Lower lobe of right lung (tissue), 2 donors: ENCODE results near the gene FAM43A. TPM values are rescaled to one million over a fixed set of nuclear protein-coding genes. Genes with fewer than 3 reads are reported as not detected.

ENCODE experiments used
- ATAC-seq, 2 donors: fragments of 200-7000 bp; cut with Tn5 transposase; one replicate each; pipeline ENCODE4 v1.9.1; 2020 to 2022; ENCODE audit warnings: mild to moderate bottlenecking in 2 of 2, moderate library complexity in 2 of 2
- DNase-seq: peaks from one replicate; pipeline ENCODE4 v3.0.0-alpha.2; 2020
- H3K27ac ChIP-seq: fragments of 200-600 bp; one replicate; pipeline ENCODE4 v1.8.0; 2022
- H3K27me3 ChIP-seq: fragments of 200-600 bp; one replicate; pipeline ENCODE4 v1.8.0; 2022; ENCODE audit warnings: low read depth
- H3K36me3 ChIP-seq: fragments of 200-600 bp; one replicate; pipeline ENCODE4 v1.8.0; 2022; ENCODE audit warnings: mild to moderate bottlenecking
- H3K4me1 ChIP-seq: fragments of 200-600 bp; one replicate; pipeline ENCODE4 v1.8.0; 2022
- H3K4me3 ChIP-seq: fragments of 200-600 bp; one replicate; pipeline ENCODE4 v1.8.0; 2022; ENCODE audit warnings: mild to moderate bottlenecking
- H3K9me3 ChIP-seq: fragments of 200-600 bp; one replicate; pipeline ENCODE4 v1.8.0; 2022
- CTCF ChIP-seq: fragments of 200-600 bp; IDR thresholded peaks from one replicate; pipeline ENCODE4 v1.8.0; 2022; ENCODE audit warnings: antibody characterized with exemption, mild to moderate bottlenecking
- intact Hi-C: fragments of 100-400 bp; cut with DNase I; formaldehyde crosslinking; loops from one replicate; pipeline ENCODE4 v1.11.0; 2022
- total RNA-seq: library from RNA; stranded (reverse); fragmentation: NEBNext Ultra II Directional; extraction: Animal tissue kit (Norgen Biotek cat#: 25700); gene quantifications from one replicate; pipeline ENCODE4 v1.2.1, GENCODE V29; 2021
- donor health status: DM: no; HTN: yes; CAD: no; lungs with severe emphysema.

FAM43A gene
- total RNA-seq, 1 donor from 2014 or later = 12.9 TPM

DNA sequence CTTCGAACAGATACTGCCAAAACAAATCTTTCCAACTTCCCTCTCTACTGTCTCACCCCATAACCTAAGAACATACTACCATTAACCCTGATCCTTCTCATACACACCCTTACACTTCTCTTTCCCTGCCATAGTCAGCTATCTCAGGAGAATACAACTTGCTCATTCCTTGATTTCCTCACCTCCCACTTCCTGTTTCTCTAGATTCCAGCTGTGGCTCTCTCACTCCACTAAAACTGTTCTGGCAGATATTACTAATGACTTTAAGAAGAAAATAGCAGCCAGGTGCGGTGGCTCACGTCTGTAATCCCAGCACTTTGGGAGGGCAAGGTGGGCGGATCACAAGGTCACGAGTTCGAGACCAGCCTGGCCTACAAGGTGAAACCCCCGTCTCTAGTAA lies 18.3 kb upstream of the FAM43A start:
- Histone ChIP-seq H3K4me3 (no peak overlapping the region), H3K27me3 (no peaks in the 10 kb centered on the region), H3K36me3 (peaks cover 52% of the 10 kb centered on the region), H3K4me1 (peaks cover 17% of the 10 kb centered on the region), H3K27ac (no peak overlapping the region), H3K9me3 (no peaks in the 10 kb centered on the region)
- intact Hi-C loops = no loop called here
- TF ChIP-seq CTCF = no peak
- ATAC-seq (no peak), DNase-seq (no peak)

DNA sequence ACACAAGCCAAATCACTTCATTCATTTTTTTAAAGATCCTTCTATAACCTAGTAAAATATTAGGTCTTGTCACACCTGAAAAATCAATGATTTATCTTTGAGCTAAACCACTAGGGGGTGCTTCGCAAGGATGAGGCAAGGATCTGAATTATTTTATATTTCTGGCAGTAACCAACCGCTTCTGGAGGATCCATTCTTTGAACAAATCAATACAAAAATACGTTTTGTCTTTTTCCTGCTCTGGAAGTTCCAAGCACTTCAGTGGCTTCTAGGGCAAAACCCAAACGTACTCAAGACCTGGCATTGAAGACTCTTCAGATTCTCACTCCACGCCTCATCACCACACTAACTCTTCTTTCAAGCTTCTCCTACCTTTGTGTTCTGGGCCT lies 14.2 kb upstream of the FAM43A start:
- peak overlapping the region; percentile 95 for H3K27ac ChIP-seq
- ATAC-seq = peak; percentile 36 to 44
- intact Hi-C loops = loop anchor here (10.0 kb wide), 1 partner anchor 863 kb away; no protein-coding TSS in a partner anchor
- peaks cover 22% of the 10 kb centered on the region for H3K36me3 ChIP-seq
- H3K9me3 ChIP-seq = no peaks in the 10 kb centered on the region
- peaks cover 15% of the 10 kb centered on the region for H3K4me1 ChIP-seq
- peak; percentile 44 for TF ChIP-seq CTCF
- H3K4me3 ChIP-seq = peak overlapping the region; percentile 65
- DNase-seq = no peak
- no peaks in the 10 kb centered on the region for H3K27me3 ChIP-seq

DNA sequence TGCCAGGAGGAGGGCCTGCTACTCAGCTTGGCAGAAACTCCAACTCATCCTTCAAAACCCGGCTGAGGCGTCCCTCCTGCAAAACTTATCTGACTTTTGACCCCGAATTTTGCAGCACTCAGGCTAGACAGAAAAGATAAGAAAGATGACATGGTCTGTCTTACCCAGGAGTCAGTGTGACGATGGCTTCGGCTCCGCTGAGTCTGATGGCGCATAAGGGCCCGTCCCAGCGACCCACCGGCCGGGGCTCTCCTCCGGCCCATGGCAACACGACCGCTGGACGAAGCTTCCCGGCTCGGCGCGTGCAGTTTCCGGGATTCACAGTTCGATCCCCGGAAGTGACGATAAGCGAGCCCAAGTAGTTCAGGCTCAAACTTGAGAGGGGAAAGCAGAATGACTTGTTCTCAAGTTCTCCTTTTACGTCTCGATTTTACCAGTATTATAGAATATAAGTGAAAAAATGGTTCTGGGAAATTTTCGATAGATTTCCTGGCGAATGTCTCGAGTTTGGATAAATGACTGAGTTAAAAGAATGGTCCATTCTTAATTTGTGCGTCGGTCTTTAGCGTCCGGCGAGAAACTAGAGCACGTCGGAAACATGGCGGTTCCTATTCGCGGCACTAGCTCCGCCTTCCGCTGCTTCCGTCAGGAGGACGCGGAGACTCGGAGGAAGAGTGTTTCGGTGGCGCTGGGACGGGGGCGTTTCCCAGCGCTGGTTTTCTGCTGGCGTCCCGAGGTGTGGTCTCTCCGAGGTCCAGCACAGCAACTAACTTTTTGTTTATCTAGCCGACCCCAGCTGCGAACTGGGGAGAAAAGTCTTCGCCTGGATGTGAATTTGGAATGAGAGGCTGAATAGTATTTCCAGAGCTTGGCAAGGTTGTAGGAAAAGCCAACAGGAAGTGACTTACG lies 13.5 kb upstream of the FAM43A start, which contains the start of gene LSG1:
Gene LSG1 (minus strand): TSS at position 292 of the 909 bp plus-strand sequence. CDS start 29 bp downstream, at position 263.
- Histone ChIP-seq H3K4me1 (peaks cover 15% of the 10 kb centered on the region), H3K36me3 (peaks cover 16% of the 10 kb centered on the region), H3K27ac (peak within 1 kb of the TSS; percentile 95), H3K9me3 (no peaks in the 10 kb centered on the region), H3K4me3 (peak within 1 kb of the TSS; percentile 65), H3K27me3 (no peaks in the 10 kb centered on the region)
- DNase-seq (peak; percentile 94), ATAC-seq (peak; percentile 98)
- intact Hi-C loops = loop anchor here (10.0 kb wide), 1 partner anchor 863 kb away; no protein-coding TSS in a partner anchor
- TF ChIP-seq CTCF = no peak

DNA sequence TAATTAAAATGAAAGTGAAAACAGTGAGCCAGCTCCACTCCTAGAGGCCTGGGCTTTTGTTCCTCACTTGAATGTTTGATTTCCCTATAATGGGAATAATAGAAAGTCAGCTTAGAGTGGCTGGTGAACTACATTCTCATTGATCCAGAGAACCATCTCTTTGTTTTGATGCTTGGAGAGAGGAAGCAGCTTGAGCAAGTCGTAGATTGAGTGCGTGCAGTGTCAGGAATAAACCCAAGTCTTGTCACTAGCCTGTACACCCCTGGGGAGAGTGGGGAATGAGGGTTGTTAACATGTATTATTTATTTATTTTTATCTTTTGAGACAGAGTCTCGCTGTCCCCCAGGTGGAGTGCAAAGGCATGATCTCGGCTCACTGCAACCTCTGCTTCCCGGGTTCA lies 12.8 kb upstream of the FAM43A start:
- no peak for TF ChIP-seq CTCF
- Histone ChIP-seq H3K27ac (peak overlapping the region; percentile 95), H3K4me3 (peak overlapping the region; percentile 65), H3K27me3 (no peaks in the 10 kb centered on the region), H3K9me3 (no peaks in the 10 kb centered on the region), H3K4me1 (peaks cover 15% of the 10 kb centered on the region), H3K36me3 (peaks cover 15% of the 10 kb centered on the region)
- no peak for ATAC-seq
- intact Hi-C loops = loop anchor here (10.0 kb wide), 1 partner anchor 862 kb away; no protein-coding TSS in a partner anchor
- no peak for DNase-seq

- DNase-seq = no peak
- H3K36me3 ChIP-seq = peaks cover 8% of the 10 kb centered on the region
- H3K4me3 ChIP-seq = no peak overlapping the region
- no peaks in the 10 kb centered on the region for H3K9me3 ChIP-seq
- TF ChIP-seq CTCF = no peak
- H3K4me1 ChIP-seq = peaks cover 15% of the 10 kb centered on the region
- H3K27ac ChIP-seq = no peak overlapping the region
- ATAC-seq = no peak
- intact Hi-C loops = loop anchor here (10.0 kb wide), 1 partner anchor 861 kb away; no protein-coding TSS in a partner anchor
- no peaks in the 10 kb centered on the region for H3K27me3 ChIP-seq
These were observed 11.9 kb upstream of the FAM43A start for GRCh38 chr3:194673761-194674160.
